Psoas muscle (tissue), 8 donors: ENCODE data around the gene SLC24A3. TPM values are rescaled to one million over a fixed set of nuclear protein-coding genes. Genes with fewer than 3 reads are reported as not detected.

ENCODE experiments used
- ATAC-seq, 4 donors: fragments of 200-7000 bp; cut with Tn5 transposase; one replicate each; pipeline ENCODE4 v1.9.1; 2020; ENCODE audit warnings: moderate library complexity in 3 of 4, mild to moderate bottlenecking in 2 of 4
- DNase-seq, 2 donors: peaks; one replicate each; pipeline ENCODE4 v3.0.0-alpha.2; 2020
- H3K27ac ChIP-seq: fragments of 200-600 bp; one replicate; pipeline ENCODE4 v1.8.0; 2022
- H3K27me3 ChIP-seq, 3 donors: fragments of 200-600 bp in 1 of 3; one replicate each; pipeline versions ENCODE4 v1.6.1 to v1.8.0; 2013 to 2022; ENCODE audit warnings: low read length in 2 of 3, mild to moderate bottlenecking in 2 of 3, moderate library complexity in 1 of 3; ENCODE audit not compliant: insufficient read depth in 3 of 3
- H3K36me3 ChIP-seq, 2 donors: fragments of 200-600 bp in 1 of 2; one replicate each; pipeline versions ENCODE4 v1.6.1 to v1.8.0; 2013 to 2022; ENCODE audit warnings: low read depth in 1 of 2, mild to moderate bottlenecking in 1 of 2, moderate library complexity in 1 of 2; ENCODE audit not compliant: insufficient read depth in 1 of 2
- H3K4me1 ChIP-seq: fragments of 200-600 bp; one replicate; pipeline ENCODE4 v1.8.0; 2022
- H3K4me3 ChIP-seq: fragments of 200-600 bp; one replicate; pipeline ENCODE4 v1.8.0; 2022; ENCODE audit warnings: mild to moderate bottlenecking
- H3K9me3 ChIP-seq: fragments of 200-600 bp; one replicate; pipeline ENCODE4 v1.8.0; 2022
- CTCF ChIP-seq: fragments of 200-600 bp; IDR thresholded peaks from one replicate; pipeline ENCODE4 v1.8.0; 2022; ENCODE audit warnings: antibody characterized with exemption
- WGBS, 3 donors: extraction: QIAGEN DNeasy Blood & Tissue Kit; methylation state at CpG; one replicate each; pipeline versions ENCODE4 v1.1.6 to v1.1.7; 2013; 5-methylcytosine and 5-hydroxymethylcytosine counted together
- intact Hi-C, 2 donors: fragments of 100-400 bp; cut with DNase I; formaldehyde crosslinking; loops; one replicate each; pipeline versions ENCODE4 v1.11.0 to v1.14.2; 2022
- polyA plus RNA-seq, 3 donors: library from polyadenylated mRNA; stranded (reverse); fragments of 200-250 nt; gene quantifications; one replicate each; pipeline ENCODE4 v1.2.3, GENCODE V29; 2013
- total RNA-seq, 4 donors: library from RNA; stranded (reverse); fragmentation: NEBNext Ultra II Directional in 2 of 4; extraction: Animal tissue kit (Norgen Biotek cat#: 25700) in 2 of 4; gene quantifications; one replicate each; pipeline versions ENCODE4 v1.2.1 to v1.2.4, GENCODE V29; 2021 to 2023
- donor health status: healthy with polysubstance abuse.
- donor health status: DM: no; HTN: no; CAD: no; lungs with moderate emphysema.
- donor health status: Bipolar disorder and iron deficiency.
- donor health status: healthy.
- donor health status: DM: yes; HTN: yes; CAD: no.
- donor health status: DM: no; HTN: no; CAD: no.
- donor health status: DM: no; HTN: no; CAD: no.
- donor health status: DM: yes; HTN: yes; CAD: no.

SLC24A3 gene
- total and polyA plus RNA-seq, 7 donors, result 3.0 to 24.4 (median 8.2) TPM

GRCh38 chr20:19727251-19727847, 514.9 kb downstream of the SLC24A3 start:
- no peak for TF ChIP-seq CTCF
- Histone ChIP-seq H3K27me3 (no peaks in the 10 kb centered on the region), H3K4me1 (no peaks in the 10 kb centered on the region), H3K36me3 (no peaks in the 10 kb centered on the region), H3K27ac (no peak overlapping the region), H3K9me3 (no peaks in the 10 kb centered on the region), H3K4me3 (no peak overlapping the region)
- ATAC-seq (no peak), DNase-seq (no peak)
- 92 to 96% (median 95%) methylated on average over 10 of the region's 10 CpGs for whole genome bisulfite sequencing, 3 donors
- intact Hi-C loops, result no loop called here

GRCh38 chr20:19729672-19730071, 517.2 kb downstream of the SLC24A3 start:
- no peak overlapping the region for H3K4me3 ChIP-seq
- ATAC-seq (no peak), DNase-seq (no peak)
- peaks cover 2% of the 10 kb centered on the region for H3K4me1 ChIP-seq
- no peaks in the 10 kb centered on the region for H3K27me3 ChIP-seq
- WGBS, 3 donors, result 92 to 99% (median 94%) methylated on average over 4 of the region's 4 CpGs
- H3K36me3 ChIP-seq, result no peaks in the 10 kb centered on the region
- TF ChIP-seq CTCF, result no peak
- no peaks in the 10 kb centered on the region for H3K9me3 ChIP-seq
- intact Hi-C loops, result no loop called here
- H3K27ac ChIP-seq, result no peak overlapping the region

- intact Hi-C loops, result no loop called here
Observed at GRCh38 chr20:19730706-19731105, 518.3 kb downstream of the SLC24A3 start.

GRCh38 chr20:19734811-19735210, 522.4 kb downstream of the SLC24A3 start:
- WGBS, 3 donors, result 21 to 35% (median 23%) methylated on average over 1 of the region's 1 CpG
- Histone ChIP-seq H3K36me3 (no peaks in the 10 kb centered on the region), H3K4me1 (peaks cover 15% of the 10 kb centered on the region), H3K27me3 (no peaks in the 10 kb centered on the region), H3K9me3 (no peaks in the 10 kb centered on the region), H3K4me3 (no peak overlapping the region), H3K27ac (peak overlapping the region; percentile 75)
- ATAC-seq, result peak; percentile 68 to 79 (median 76)
- TF ChIP-seq CTCF, result no peak
- intact Hi-C loops, result loop anchor here in 1 of 2 donors (5.0 kb wide), 1 partner anchor 43 kb away; no protein-coding TSS in a partner anchor
- DNase-seq, result no peak

More at GRCh38 chr20:19730706-19731105, 518.3 kb downstream of the SLC24A3 start:
- Histone ChIP-seq H3K36me3 (no peaks in the 10 kb centered on the region), H3K9me3 (no peaks in the 10 kb centered on the region), H3K4me3 (no peak overlapping the region), H3K4me1 (peaks cover 13% of the 10 kb centered on the region), H3K27ac (no peak overlapping the region), H3K27me3 (no peaks in the 10 kb centered on the region)
- no peak for TF ChIP-seq CTCF
- no peak for ATAC-seq
- DNase-seq, result no peak
- 65 to 69% (median 66%) methylated on average over 7 of the region's 7 CpGs for WGBS, 3 donors

- Histone ChIP-seq H3K4me3 (no peak overlapping the region), H3K27ac (peak overlapping the region; percentile 75), H3K36me3 (no peaks in the 10 kb centered on the region), H3K9me3 (no peaks in the 10 kb centered on the region), H3K4me1 (peaks cover 15% of the 10 kb centered on the region), H3K27me3 (no peaks in the 10 kb centered on the region)
- ATAC-seq (peak; percentile 94 to 98 (median 96)), DNase-seq (peak; percentile 78 to 87)
- no peak for TF ChIP-seq CTCF
- intact Hi-C loops, result loop anchor here in 1 of 2 donors (5.0 kb wide), 1 partner anchor 43 kb away; no protein-coding TSS in a partner anchor
- WGBS, 3 donors, result 9 to 20% (median 10%) methylated on average over 6 of the region's 6 CpGs
Observed at GRCh38 chr20:19735446-19735845, 523.0 kb downstream of the SLC24A3 start.
